Body of pancreas (tissue), 4 donors: Measurements from ENCODE around the gene SPRED1.

Experiments
- POLR2A ChIP-seq, 3 donors: fragments of 450-650 bp; IDR thresholded peaks; one replicate each; pipeline ENCODE4 v1.6.1; 2016; ENCODE audit warnings: antibody characterized with exemption in 3 of 3, mild to moderate bottlenecking in 2 of 3
- TF ChIP-seq, protein P1 (sequence below), 7 experiments: fragments of 450-650 bp in 4 of 7; fragments of 200-600 bp in 3 of 7; sonication (generic) in 3 of 7; IDR thresholded peaks; one replicate each; pipeline ENCODE4 v1.5.1; 2016 to 2019; ENCODE audit warnings: antibody characterized with exemption in 7 of 7

DNA sequence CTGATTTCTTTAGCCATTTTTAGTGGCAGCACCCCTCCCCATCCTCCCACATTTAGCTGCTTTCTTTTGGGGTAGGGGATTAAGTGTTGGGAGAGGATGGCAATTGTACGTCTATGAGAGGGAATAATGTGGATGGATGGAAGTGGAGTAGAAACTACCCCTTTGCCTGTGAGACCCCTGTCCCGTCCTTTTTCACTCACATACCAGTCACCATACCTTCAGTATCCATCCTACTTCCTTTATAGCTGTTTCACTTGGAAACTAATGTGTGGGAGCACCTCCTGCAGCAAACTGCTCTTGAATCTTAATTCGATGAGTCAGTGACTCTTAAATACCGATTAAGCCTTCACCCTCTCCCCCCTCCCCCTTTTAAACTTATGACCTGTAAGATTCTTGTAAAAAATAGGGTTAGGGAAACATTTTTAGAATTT, 730 bp downstream of the SPRED1 start:
- TF ChIP-seq, protein P1, sequence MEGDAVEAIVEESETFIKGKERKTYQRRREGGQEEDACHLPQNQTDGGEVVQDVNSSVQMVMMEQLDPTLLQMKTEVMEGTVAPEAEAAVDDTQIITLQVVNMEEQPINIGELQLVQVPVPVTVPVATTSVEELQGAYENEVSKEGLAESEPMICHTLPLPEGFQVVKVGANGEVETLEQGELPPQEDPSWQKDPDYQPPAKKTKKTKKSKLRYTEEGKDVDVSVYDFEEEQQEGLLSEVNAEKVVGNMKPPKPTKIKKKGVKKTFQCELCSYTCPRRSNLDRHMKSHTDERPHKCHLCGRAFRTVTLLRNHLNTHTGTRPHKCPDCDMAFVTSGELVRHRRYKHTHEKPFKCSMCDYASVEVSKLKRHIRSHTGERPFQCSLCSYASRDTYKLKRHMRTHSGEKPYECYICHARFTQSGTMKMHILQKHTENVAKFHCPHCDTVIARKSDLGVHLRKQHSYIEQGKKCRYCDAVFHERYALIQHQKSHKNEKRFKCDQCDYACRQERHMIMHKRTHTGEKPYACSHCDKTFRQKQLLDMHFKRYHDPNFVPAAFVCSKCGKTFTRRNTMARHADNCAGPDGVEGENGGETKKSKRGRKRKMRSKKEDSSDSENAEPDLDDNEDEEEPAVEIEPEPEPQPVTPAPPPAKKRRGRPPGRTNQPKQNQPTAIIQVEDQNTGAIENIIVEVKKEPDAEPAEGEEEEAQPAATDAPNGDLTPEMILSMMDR (IDR thresholded peaks at IDR 0.05): no peak
- TF ChIP-seq POLR2A (IDR thresholded peaks at IDR 0.05): no peak
